K562 treated with DMSO at 1 percent for 48 hours (cell line): Measurements from ENCODE around the gene SNED1. TPM values are rescaled to one million over a fixed set of nuclear protein-coding genes. Genes with fewer than 3 reads are reported as not detected.

Source experiments
- total RNA-seq: library from RNA; unstranded; fragments of 300-600 nt; gene quantifications from 2 replicates; pipeline ENCODE4 v1.2.3, GENCODE V29; 2022; ENCODE audit warnings: low replicate concordance; ENCODE audit errors: extremely low read depth

Gene SNED1
- total RNA-seq: not detected in 2 replicates

DNA sequence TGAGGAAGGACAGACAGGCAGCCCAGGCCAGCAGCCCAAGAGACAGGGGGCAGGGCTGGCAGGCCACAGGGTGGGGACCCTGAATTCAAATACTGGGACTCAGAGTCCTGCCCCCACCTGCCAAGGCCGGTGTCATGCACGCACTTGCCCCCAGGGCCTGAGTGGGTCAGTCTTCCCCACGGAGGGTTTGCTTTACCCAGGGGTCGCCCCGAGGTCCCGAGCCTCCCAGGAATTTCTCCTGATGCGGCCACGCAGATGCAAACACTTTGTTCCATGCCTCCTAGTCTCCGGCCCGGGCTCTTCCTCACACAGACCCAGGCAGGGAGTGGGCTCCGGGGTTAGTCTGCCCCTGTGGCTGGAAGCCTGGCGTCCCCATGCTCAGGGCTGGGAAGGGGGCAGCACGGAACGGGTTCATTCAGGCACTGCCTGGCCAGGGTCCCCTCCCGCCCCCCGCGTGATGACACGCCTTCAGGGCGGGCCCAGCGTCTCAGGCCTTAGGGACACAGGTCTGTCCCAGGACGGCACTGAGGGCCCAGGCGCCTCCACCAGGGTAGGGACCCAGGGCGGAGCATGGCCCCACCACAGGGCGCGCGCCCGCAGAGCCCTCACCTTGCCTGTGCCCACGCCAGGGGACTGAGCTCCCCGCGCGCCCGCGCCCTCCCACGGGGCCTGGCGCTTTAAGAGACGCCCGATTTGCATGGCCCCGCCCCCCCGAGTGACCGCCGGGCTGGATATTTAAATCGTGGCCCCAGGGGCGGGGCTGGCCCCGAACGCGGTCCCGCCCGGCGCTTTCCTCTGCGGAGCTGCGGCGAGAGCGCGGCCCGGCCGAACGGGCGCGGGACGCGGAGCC lies at the start of gene SNED1:
Gene SNED1, plus strand, starts transcription at position 763 of the 850 bp plus-strand sequence. CDS start 220 bp downstream, outside the sequence.

DNA sequence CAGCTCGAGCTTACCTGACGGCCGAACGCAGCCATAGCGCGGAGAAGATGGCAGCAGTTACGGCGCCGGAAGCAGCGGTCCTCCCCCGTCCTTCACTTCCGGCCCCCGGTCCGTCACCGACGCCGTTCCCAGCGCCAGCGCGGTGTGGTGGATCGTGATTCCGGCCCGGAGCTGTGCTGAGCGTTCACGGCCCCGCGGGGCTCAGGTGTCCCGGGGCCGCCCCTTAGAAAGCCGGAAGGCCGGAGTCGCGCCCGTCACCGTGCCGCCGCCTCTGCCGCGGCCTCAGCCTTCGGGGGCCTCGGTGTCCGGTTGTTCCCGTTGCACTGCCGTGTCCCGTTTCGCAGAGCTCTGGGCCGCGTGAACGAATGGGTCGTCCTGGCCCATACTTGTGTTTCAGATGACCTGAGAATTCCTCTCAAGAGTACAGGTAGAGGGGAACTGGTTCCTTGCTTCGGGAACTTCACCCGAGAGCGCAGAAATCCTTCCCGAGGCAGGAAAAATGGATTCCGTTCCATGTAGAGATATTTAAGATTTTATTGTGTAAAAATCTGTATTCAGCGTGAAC lies 103.9 kb downstream of the SNED1 start, which contains the start of gene MTERF4:
Gene MTERF4, minus strand, starts transcription at position 49 of the 565 bp plus-strand sequence. Its CDS starts 14 bp downstream, at position 35.

Other genes with a start within 250 kb of the SNED1 start
- gene KIF1A, start 178.4 kb upstream of the SNED1 start, total RNA-seq: not detected in 2 replicates
- gene AGXT, start 129.8 kb upstream of the SNED1 start, total RNA-seq: not detected in 2 replicates
- gene MAB21L4, start 102.5 kb upstream of the SNED1 start, total RNA-seq: not detected in 2 replicates
- not detected in 2 replicates for gene CROCC2, start 92.3 kb upstream of the SNED1 start, total RNA-seq
- not detected in 2 replicates for gene MTERF4, start 103.7 kb downstream of the SNED1 start, total RNA-seq
- gene PASK, start 150.9 kb downstream of the SNED1 start, total RNA-seq: not detected in 2 replicates
- not detected in 2 replicates for gene PPP1R7, start 151.8 kb downstream of the SNED1 start, total RNA-seq
- gene ANO7, start 190.1 kb downstream of the SNED1 start, total RNA-seq: not detected in 2 replicates